Measurements from ENCODE around the gene LGALS4.
"Not testable (repeated sequence)": the region's sequence is repeated elsewhere in the genome, so short reads cannot be mapped to it uniquely, and the experiment has no call there.

The LGALS4 gene

DNA sequence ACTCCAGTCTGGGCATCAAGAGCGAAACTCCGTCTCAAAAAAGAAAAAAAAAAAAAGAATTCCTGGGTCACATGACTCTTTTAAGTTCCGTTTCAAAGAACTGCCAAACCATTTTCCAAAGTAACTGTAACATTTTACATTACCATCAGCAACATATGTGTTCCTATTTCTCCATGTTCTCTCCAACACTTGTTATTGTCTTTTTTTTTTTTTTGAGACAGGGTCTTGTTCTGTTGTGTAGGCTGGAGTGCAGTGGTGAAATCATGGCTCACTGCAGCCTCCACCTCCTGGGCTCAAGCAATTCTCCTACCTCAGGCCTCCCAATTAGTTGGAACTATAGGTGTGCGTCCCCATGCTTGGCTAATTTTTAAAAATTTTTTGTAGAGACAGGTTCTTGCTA lies 17.2 kb downstream of the LGALS4 start:
- DNase-seq (ENCODE audit: low spot score): no peak

DNA sequence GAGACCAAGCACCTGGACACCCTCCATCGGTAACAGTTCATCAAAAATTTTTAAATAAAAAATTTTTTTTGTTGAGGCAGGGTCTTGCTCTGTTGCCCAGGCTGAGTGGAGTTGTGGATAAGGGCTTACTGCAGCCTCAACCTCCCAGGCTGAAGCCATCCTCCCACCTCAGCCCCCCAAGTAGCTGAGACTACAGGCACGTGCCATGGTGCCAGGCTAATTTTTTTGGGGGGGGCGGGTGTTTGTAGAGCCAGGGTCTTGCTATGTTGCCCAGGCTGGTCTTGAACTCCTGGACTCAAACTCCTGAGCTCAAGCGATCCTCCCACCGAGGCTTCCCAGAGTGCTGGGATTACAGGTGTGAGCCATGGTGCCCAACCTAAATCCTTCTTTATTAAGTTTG lies 19.1 kb downstream of the LGALS4 start:
- DNase-seq (ENCODE audit: low spot score): no peak

DNA sequence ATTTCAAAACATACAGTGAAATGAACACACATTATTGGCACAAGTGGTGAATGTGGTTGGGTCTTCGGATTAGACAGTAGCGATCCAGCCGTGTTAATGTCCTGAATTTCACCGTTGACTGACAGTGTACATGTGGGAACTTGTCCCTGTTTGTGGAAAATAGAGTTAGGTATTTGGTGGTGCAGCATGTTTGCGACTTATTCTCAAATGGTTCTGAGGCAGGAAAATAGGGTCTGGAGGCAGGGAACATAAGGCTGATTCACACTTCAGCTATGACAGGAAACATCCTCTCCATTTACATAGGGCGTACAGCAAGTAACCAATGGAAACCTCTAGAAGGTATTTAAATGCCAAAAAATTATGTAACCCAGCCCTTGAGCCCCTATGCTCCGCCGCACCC lies 19.6 kb downstream of the LGALS4 start:
- DNase-seq (ENCODE audit: low spot score): no peak

DNA sequence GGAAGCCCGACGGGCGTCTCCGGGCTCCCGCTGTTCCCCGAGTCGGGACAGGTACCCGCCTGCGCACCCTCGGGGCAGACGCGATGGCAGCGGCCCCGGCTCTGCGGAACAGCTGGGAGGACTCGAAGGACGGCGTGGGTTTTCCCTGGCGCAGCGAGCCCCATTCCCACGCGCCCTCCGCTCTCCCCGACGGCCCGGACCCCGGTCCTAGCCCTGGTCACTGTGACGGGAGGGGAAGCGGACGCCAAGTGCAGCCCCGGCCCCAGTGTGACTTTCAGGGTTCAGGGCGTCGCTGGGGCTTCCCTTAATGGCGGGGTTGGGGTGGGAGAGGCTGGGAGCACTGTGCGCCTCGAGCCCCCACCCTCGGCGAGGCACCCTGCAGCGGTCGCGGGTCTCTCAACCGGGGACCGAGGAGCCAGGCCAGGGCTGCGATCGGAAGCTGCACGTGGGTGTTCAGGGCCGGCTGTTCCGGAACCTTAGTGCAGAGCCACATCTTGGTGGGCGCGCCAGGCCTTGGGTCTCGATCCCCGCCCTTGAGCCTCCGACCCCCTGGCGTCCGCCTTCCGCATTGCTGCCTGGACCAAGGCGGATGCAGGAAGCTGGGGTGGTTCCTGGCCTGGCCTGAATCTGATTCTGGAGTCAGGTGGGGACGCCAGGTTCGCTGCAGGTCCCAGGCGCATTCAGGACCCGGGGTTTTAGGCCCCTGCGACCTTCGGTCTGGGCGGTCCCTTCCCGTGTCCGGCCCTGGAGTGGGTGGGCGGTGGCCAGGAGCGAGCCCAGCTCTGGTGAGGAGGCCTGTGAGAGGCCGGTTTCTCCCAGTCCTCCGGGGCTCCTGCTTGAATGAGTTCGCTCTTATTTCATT lies 20.3 kb downstream of the LGALS4 start:
- DNase-seq (ENCODE audit: low spot score): no peak

DNA sequence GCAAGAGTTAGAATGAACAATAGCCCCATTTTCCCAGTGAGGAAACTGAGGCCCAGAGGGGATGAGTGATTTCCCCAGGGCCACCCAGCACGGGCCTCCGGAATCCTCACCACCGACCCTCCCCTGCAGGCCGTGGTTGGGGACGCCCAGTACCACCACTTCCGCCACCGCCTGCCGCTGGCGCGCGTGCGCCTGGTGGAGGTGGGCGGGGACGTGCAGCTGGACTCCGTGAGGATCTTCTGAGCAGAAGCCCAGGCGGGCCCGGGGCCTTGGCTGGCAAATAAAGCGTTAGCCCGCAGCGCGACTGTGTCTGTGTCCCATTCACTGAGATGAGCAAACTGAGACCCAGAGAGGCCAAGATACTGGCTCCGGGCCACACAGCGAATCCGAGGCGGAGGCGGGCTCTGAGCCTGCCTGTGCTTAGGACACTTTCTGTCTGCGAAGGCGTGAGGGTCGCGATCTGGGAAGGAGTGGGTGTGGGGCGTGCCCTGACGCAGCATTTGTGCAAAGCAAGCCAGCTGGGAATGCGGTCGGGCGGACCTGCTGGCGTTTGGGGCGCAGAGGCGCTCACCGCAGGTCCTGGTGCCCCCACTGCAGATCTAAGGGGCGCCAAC lies 21.2 kb downstream of the LGALS4 start:
- not testable (repeated sequence) for DNase-seq (ENCODE audit: low spot score)

DNA sequence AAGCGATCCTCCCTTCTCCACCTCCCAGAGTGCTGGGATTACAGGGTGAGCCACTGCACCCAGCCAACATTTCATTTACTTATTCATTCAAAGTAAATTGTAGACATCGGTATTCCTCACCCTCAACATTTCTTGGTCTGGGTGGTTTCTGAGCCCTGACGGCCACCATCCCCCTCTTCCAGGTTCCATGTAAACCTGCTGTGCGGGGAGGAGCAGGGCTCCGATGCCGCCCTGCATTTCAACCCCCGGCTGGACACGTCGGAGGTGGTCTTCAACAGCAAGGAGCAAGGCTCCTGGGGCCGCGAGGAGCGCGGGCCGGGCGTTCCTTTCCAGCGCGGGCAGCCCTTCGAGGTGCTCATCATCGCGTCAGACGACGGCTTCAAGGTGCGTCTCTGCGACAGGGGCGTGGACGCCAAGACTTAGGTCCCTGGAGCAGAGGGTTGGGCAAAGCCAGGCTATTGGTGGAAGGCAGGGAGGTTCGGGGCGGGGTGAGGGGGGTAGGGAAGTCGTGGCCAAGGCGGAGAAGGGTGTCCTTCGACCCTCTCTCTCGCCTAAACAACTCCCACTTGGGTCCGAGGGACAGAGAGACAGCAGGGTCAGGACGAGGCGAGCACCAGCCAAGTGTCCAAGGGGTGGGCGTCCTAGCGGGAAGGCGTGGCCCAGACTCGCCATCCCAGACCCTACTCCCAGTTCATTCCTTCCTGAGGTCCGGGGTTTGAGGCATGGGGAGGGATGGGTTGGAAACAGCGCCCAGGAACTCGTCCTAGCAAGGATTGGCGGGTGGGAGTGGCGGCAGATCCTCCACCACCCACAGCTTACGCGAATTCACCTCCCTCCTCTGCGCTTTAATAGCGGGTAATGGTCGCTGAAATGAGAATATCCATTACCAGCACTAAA lies 22.0 kb downstream of the LGALS4 start:
- not testable (repeated sequence) for DNase-seq (ENCODE audit: low spot score)

DNA sequence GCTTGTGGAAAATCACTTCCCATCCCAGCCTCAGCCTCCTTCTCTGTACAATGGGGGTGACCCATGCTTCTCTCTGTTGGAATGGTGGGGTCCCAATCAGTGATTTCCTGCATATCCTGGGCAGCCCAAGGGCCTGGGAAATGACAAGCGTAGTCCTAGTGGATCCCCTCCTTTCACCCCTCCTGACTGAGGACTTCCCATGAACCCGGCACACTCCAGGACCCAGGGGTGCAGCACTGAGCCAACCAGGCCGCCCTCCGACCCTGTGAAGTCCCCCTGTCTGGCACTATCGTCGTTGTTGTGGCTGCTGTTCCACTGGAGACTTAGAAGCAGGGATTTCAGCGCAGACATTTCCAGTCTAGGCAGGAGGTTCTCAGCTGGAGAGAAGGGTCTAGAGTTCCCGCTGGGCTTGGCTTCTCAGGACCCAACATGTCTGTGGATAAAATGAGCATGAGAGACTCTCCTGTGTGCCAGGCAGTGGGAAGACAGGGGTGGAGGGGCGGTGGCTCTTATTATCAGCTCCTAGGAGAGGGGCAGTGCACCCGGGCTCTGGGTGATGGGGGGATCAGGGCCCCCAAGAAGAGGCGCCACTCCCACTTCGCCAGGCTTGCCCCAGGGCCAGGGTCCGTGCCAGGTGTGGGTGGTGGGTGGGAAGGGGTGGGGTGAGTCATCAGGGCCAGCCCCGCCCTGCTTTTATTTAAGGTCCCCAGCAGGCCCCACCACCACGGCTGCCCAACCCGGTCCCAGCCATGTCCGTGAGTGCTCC lies 24.1 kb downstream of the LGALS4 start, which contains the start of gene LGALS7B:
Gene LGALS7B (plus strand): TSS at position 723 of the 766 bp plus-strand sequence. CDS start 27 bp downstream, at position 750.
- DNase-seq (ENCODE audit: low spot score): no peak

DNA sequence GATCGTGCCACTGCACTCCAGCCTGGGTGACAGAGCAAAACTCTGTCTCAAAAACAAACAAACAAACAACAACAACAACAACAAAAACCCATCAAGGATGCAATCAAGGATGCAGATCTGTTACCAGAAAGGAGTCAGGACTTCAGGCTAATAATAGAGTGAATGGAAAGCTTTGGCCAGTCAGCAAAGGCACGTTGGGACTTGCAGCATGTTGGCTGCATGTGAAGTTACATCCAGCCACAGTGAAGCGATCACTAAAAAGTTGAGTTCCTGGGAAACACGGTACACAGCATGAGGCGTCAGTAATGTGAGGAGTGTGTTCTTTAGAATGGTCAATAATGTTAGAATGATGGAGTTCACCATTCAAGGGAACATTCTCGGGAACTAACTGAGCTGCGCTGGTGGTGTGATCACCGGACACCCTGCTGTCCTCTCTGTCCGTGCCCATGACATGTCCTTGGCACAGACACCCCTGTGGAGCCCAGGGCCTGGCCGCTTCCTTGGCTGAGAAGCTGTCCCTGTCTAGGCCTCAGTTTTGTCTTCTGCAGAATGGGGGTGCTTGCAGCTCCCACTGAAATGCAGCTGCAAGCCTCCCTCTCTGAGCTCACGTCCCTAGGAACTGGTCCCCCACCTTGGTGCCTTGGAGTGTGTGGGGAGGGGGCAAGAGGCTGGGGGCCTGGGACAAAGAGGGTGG lies 26.0 kb downstream of the LGALS4 start:
- DNase-seq (ENCODE audit: low spot score): no peak

DNA sequence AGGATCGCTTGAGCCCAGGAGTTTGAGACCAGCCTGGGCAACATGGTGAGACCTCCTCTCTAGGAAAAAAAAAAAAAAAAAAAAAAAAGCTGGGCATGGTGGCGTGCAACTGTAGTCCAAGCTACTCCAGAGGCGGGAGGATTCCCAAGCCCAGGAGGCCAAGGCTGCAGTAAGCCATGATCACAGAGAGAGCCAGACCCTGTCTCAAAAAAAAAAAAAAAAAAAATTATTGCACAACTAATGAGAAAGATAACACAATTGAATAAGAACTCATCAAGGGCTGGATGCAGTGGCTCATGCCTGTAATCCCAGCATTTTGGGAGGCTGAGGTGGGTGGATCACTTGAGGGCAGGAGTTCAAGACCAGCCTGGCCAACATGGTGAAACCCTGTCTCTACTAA lies 26.7 kb downstream of the LGALS4 start:
- not testable (repeated sequence) for DNase-seq (ENCODE audit: low spot score)

DNA sequence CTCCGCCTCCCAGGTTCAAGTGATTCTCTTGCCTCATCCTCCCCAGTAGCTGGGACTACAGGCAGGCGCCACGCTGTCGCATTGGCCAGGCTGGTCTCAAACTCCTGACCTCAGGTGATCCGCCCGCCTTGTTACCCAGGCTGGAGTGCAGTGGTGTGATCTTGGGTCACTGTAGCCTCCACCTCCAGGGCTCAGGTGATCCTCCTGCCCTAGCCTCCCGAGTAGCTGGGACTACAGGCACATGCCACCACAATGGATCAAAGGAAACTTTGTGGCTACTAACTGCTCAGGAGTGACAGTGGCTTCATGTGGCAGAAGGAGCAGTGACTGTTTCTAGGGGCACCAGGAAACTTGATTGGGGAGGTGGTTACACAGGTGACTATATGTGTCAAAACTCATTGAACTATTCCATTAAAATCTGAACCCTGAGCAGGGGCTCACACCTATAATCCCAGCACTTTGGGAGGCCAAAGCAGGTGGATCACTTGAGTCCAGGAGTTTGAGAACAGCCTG lies 27.5 kb downstream of the LGALS4 start:
- no peak for DNase-seq (ENCODE audit: low spot score)

DNA sequence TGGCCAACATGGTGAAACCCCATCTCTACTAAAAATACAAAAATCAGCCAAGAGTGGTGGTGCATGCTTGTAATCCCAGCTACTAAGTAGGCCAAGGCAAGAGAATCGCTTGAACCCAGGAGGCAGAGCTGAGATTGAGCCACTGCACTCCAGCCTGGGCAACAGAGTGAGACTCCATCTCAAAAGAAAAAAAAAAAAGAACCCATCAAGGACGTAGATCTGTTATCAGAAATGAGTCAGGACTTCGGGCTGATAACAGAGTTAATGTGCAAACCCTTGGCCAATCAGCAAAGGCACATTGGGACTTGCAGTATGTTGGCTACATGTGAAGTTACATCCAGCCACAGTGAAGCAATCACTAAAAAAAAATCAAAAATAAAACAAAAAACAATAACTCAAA lies 28.5 kb downstream of the LGALS4 start:
- DNase-seq (ENCODE audit: low spot score): no peak

DNA sequence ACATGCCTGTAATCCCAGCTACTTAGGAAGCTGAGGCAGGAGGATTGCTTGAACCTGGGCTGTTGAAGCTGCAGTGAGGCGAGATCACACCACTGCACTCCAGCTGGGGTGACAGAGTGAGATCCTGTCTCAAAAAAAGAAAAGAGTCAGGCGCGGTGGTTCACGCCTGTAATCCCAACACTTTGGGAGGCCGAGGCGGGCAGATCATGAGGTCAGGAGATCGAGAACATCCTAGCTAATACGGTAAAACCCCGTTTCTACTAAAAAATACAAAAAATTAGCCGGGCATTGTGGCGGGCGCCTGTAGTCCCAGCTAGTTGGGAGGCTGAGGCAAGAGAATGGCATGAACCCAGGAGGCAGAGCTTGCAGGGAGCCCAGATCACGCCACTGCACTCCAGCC lies 30.5 kb downstream of the LGALS4 start:
- DNase-seq (ENCODE audit: low spot score): not testable (repeated sequence)

DNA sequence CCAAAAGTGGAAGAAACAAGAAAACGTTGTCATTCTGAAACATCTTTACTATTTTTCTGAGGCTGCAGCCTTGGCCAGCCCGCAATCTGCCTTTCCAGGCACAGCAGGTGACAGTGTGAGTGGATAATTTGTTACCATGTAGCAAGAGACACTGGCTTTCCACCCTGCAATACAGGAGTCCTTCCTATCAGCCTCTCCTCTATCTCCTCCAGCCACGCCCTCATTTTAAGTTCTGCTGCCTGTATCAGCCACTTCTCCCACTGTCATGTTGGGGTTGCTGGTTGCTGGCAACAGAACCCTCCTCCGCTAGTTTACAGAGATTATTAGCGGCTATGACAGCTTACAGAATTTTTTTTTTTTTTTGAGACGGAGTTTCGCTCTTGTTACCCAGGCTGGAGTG lies 31.7 kb downstream of the LGALS4 start:
- DNase-seq (ENCODE audit: low spot score): no peak

DNA sequence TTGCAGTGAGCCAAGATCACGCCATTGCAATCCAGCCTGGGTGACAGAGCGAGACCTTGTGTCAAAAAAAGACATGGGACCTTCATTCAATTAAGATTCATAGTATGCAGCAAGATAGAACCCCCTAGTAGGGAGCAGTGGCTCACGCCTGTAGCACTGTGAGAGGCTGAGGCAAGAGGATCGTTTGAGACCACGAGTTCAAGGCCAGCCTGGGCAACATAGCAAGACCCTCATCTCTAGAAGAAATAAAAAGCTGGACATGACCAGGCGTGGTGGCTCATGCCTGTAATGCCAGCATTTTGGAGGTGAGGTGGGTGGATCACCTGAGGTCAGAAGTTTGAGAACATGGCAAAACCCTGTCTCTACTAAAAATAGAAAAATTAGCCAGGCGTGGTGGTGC lies 32.3 kb downstream of the LGALS4 start:
- no peak for DNase-seq (ENCODE audit: low spot score)

DNA sequence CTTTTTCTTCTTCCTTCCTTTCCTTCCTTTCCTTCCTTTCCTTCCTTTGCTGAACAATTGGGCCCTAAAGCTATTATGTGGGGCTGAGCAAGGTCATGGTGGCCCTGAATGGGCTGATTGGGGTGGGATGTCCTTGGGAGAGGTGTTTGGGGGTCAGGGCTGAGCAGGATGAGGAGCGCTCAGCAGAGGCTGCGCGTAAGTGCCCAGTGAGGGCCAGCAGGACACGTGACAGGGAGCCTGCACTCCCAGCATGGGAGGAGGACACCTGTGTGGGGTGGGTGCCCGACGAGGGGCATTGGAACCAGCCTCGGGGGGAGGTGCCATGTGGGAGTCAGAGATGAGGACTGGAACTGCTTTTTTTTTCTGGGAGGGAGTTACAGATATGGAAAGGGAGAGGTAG lies 34.0 kb downstream of the LGALS4 start:
- no peak for DNase-seq (ENCODE audit: low spot score)

DNA sequence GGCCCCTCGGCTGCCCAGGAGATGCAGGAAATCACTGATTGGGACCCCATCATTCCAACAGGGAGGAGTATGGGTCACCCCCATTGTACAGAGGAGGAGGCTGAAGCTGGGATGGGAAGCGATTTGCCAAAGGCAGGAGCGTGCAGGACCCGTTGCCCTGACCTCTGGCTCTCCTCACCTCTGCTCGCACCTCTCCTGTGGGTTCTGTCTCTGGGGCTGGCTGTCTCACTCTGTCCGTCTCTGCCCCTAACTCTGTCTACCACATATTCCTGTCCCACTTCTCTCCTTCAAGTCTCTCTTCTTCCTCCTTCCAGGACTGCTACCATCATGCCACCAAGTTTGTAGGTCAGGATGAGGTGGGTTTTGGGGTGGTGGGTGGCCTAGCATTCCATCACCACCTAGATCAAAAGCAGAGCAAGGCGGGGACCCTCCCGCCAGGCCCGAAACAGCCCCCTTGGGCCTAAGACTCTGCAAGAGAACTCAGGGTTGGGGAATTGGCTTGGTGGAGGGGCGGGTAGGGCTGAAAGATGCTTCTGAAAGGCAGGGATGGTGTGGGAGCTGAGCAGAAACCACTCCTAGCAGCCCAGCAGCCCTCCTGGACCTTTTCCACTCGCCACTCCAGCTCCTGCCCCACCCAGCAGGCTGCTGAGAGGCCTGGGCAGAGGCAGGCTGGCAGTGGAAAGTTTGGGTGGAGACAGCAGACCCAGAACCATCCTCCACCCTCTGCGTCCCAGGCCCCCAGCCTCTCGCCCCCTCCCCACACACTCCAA lies 38.4 kb downstream of the LGALS4 start:
- no peak for DNase-seq (ENCODE audit: low spot score)

DNA sequence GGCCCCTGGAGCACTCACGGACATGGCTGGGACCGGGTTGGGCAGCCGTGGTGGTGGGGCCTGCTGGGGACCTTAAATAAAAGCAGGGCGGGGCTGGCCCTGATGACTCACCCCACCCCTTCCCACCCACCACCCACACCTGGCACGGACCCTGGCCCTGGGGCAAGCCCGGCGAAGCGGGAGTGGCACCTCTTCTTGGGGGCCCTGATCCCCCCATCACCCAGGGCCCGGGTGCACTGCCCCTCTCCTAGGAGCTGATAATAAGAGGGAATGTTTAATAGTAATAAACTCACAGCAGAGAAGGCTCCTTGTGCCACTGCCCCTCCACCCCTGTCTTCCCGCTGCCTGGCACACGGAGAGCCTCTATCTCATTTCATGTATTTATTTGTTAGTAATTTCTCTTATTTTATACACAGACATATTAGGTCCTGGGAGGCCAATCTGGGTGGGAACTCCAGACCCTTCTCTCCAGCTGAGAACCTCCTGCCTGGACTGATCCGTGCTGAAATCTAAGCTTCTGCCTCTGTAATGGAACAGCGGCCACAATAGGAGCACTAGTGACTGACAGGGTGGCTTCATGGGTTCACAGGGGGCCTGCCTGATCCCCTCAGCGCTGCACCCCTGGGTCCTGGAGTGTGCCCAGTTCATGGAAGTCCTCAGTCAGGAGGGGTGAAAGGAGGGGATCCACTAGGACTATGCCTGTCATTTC lies 39.1 kb downstream of the LGALS4 start, which contains the start of gene LGALS7:
Gene LGALS7 (minus strand): TSS at position 49 of the 709 bp plus-strand sequence. CDS start 25 bp downstream, at position 24.
- no peak for DNase-seq (ENCODE audit: low spot score)

DNA sequence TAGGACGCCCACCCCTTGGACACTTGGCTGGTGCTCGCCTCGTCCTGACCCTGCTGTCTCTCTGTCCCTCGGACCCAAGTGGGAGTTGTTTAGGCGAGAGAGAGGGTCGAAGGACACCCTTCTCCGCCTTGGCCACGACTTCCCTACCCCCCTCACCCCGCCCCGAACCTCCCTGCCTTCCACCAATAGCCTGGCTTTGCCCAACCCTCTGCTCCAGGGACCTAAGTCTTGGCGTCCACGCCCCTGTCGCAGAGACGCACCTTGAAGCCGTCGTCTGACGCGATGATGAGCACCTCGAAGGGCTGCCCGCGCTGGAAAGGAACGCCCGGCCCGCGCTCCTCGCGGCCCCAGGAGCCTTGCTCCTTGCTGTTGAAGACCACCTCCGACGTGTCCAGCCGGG lies 41.2 kb downstream of the LGALS4 start:
- DNase-seq (ENCODE audit: low spot score): not testable (repeated sequence)

DNA sequence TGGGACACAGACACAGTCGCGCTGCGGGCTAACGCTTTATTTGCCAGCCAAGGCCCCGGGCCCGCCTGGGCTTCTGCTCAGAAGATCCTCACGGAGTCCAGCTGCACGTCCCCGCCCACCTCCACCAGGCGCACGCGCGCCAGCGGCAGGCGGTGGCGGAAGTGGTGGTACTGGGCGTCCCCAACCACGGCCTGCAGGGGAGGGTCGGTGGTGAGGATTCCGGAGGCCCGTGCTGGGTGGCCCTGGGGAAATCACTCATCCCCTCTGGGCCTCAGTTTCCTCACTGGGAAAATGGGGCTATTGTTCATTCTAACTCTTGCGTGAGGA lies 41.8 kb downstream of the LGALS4 start:
- DNase-seq (ENCODE audit: low spot score): not testable (repeated sequence)

All from hepatic stellate cell (primary cell).